Spleen (tissue), 7 donors: Measurements from ENCODE around the gene ELF1.
"Not testable (repeated sequence)": the region's sequence is repeated elsewhere in the genome, so short reads cannot be mapped to it uniquely, and the experiment has no call there.

ENCODE experiments used
- POLR2A ChIP-seq, 3 donors: fragments of 450-650 bp; IDR thresholded peaks; one replicate each; pipeline ENCODE4 v1.5.1; 2017; ENCODE audit warnings: antibody characterized with exemption in 3 of 3, mild to moderate bottlenecking in 1 of 3
- POLR2AphosphoS5 ChIP-seq, 3 donors: sonication (generic); formaldehyde crosslinking; IDR thresholded peaks; one replicate each; pipeline ENCODE4 v1.5.1; 2017; ENCODE audit warnings: antibody characterized with exemption in 3 of 3
- TF ChIP-seq, protein P1 (sequence below), 11 experiments: fragments of 200-600 bp in 7 of 11; fragments of 450-650 bp in 4 of 11; sonication (generic) in 4 of 11; IDR thresholded peaks in 8 of 11; conservative IDR thresholded peaks in 3 of 11; 1 replicate in 7 of 11; 2 replicates in 4 of 11; pipeline versions ENCODE4 v1.4.0 to v1.8.0; 2016 to 2021; ENCODE audit warnings: antibody characterized with exemption in 11 of 11, inconsistent platforms in 4 of 11, mild to moderate bottlenecking in 1 of 11
- donor health status: DM: no; HTN: no; CAD: no; lungs with moderate emphysema.
- donor health status: DM: no; HTN: no; CAD: no.
- donor health status: DM: no; HTN: no; CAD: no.

- TF ChIP-seq POLR2A, POLR2AphosphoS5 (IDR thresholded peaks at IDR 0.05): not testable (repeated sequence)
- TF ChIP-seq, protein P1, sequence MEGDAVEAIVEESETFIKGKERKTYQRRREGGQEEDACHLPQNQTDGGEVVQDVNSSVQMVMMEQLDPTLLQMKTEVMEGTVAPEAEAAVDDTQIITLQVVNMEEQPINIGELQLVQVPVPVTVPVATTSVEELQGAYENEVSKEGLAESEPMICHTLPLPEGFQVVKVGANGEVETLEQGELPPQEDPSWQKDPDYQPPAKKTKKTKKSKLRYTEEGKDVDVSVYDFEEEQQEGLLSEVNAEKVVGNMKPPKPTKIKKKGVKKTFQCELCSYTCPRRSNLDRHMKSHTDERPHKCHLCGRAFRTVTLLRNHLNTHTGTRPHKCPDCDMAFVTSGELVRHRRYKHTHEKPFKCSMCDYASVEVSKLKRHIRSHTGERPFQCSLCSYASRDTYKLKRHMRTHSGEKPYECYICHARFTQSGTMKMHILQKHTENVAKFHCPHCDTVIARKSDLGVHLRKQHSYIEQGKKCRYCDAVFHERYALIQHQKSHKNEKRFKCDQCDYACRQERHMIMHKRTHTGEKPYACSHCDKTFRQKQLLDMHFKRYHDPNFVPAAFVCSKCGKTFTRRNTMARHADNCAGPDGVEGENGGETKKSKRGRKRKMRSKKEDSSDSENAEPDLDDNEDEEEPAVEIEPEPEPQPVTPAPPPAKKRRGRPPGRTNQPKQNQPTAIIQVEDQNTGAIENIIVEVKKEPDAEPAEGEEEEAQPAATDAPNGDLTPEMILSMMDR (IDR thresholded peaks at IDR 0.05 in 8 of 11, conservative IDR thresholded peaks at IDR 0.05 in 3 of 11), result not testable (repeated sequence)
Measured at GRCh38 chr13:40909541-40910200, 109.4 kb downstream of the ELF1 start.
